OCI-LY3 (cell line): ENCODE data around the gene DNAJC4.

ENCODE experiments used
- CTCF ChIP-seq: fragments of 200-600, 300-600 bp; sonication (generic); IDR thresholded peaks from 2 replicates; pipeline ENCODE4 v1.5.1; 2014; ENCODE audit warnings: antibody characterized with exemption, low read length, low read depth
- EZH2phosphoT487 ChIP-seq: fragments of 200-600 bp; shearing (Covaris generic); IDR thresholded peaks from 2 replicates; pipeline ENCODE4 v1.6.1; 2018; ENCODE audit warnings: antibody characterized with exemption, mixed run types, low read depth

GRCh38 chr11:64276653-64277431, 46.5 kb downstream of the DNAJC4 start:
- TF ChIP-seq CTCF = no peak
- no peak for TF ChIP-seq EZH2phosphoT487
